NCI-H226 (cell line): ENCODE data around the gene KRT80.

ENCODE experiments used
- DNase-seq: peaks from one replicate; pipeline ENCODE4 v3.0.0-alpha.2; 2015

The KRT80 gene

GRCh38 chr12:52178443-52178842 lies 13.4 kb downstream of the KRT80 start:
- no peak for DNase-seq

DNA sequence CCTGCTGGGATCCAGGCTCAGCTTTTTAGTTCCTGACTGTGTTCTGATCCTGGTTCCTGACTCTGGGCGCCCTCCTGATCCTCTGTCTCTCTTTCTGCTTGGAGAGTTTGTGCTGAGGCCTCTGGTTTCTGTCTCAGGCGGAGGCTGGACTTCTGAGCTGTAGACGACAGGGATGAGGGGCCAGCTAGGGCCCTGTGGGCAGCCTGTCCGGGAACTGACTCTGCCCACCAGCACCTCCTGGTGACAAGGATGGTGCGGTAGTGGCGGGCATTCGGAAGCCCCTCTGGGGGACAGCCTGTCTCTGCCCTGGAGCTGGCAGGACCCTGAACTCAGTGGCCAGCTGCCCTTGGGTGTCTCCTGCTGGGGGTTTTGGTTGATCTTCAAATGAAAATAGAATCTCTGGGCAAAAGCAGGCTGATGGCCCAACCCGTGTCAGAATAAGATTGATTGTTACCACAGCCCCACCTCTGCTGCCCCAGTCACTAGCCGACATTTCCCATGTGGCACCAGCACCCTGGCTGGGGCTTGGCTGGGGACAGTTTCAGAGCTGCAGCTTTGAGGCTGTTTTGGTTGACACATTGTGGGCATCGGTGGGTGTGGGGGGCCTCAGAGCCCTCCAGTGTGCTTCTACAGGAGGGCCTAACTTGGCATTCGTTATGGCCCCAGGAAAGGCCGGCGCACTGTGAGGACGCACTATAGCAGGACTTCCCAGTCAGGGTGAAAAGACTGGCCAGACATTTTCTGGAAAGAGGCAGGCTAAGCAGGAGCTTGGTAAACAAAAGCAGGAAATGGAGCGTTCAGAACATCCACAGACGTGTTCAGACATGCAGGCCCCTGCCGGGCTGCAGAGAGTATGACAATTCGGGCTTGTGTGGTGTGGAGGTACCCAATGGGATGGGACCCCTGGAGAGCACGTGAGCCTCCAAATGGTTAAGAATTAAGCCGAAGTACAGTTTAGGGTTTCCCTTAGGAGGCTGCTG lies 16.2 kb downstream of the KRT80 start:
- no peak for DNase-seq

DNA sequence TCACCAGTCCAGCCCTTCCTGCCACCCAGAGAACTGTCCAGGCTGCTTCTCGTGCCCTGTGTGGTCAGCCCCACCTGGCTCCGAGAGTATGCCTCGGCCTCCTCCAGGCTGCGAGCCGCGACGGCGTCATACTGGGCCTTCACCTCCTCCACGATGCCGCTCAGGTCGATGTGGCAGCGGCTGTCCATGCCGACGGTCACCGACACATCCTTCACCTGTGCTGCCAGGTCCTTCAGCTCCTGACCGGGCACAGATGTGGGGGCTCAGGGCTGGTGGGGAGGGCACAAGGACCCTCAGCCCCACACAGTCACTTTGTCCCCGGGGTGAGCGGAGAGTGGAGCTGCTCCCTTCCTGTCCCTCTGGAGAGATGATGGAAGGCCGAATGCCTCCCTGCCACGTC lies 18.3 kb downstream of the KRT80 start:
- DNase-seq: no peak

- no peak for DNase-seq
Measured at GRCh38 chr12:52172956-52173355, 18.9 kb downstream of the KRT80 start.

DNA sequence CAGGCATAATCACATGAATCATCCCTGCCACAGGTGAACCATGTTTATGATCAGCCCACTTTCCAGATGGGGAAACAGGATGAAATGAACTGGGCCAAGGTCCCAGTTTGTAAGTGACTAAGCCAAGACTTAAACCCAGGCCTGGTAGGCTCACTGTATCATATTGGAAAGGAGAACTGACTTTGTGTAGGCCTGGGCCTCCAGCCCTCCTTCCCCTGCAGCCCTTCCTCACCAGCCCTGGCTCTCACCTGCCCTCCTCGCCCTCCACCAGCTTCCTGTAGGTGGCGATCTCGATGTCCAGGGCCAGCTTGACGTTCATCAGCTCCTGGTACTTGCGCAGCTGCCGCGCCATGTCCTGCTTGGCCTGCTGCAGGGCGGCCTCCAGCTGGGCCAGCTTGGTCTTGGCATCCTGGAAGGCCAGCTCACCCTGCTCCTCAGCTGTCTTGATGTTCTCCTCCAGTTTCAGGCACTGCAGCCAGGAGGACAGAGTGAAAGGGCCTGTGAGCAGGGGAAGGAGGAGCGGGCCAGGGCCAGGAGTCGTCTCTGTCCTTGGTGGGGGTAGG lies 19.8 kb downstream of the KRT80 start:
- DNase-seq: peak; percentile 39

DNA sequence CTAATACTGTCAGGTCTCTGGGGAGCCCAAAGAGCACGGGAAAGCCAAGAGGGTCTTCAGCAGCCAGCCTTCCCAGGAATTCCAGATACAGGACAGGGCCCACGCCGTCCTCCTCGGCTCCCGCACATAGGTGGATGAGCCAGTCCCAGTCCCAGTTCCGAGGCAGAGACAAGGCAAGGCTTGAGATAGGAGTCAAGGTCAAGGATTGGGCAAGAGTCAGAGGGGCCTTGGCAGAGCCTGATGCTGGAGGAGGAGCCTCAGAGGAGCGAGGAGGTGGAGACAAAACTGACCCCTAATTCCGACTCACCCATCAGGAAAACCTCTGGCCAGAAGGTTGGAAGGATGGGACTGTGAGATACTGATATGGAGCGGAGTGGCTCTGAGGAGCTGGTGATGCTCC lies 21.0 kb downstream of the KRT80 start:
- DNase-seq: no peak

DNA sequence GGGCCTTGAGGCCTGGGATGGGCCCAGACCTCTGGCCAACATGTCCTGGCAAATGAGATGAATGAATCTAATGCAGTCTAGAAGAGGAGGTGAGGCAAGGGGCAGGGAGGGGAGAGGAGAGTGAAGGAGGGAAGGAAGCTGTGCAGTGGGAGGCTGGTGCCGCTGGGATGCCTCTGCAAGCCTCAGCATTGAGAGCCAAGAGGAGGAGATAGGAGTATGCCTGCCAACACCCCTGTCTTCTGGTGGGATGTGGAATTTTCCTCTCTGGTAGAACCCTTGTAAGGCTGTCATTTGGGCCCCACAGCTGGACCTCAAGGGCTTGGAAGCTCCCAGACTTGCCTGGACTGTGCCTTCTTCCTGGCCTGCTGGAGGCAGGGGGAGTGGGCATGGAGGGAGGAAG lies 21.9 kb downstream of the KRT80 start:
- peak; percentile 79 for DNase-seq

DNA sequence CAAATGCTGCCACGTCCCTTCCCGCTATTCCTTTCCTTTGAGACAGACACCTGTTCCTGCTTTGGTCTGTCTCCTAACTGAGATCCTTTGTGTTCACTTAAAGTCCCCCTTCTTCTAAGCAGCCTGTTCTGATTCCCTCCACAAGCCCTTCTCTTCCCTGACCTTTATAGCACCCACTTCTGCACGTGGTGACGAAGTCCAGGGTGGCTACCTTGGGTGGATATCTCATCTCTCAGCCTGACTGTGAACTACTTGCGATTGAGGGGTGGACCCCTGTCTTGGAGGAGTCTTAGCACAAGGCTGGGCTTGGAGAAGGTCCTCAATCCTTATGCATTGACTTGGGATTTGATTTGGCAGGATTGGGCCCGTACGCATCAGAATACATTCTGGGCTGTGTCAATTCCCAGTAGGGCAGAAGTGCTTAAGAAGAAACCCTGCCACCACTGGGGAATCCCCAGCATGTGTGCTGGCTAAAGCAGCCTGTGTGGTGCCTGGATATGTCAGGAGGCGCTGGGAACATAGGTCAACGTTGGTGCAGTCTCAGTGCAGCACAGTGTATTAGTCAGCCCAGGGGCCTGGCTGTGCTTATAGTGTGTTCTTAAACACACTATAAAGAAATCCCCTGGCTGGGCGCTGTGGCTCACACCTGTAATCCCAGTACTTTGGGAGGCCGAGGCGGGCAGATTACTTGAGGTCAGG lies 23.6 kb downstream of the KRT80 start:
- peak; percentile 78 for DNase-seq

DNA sequence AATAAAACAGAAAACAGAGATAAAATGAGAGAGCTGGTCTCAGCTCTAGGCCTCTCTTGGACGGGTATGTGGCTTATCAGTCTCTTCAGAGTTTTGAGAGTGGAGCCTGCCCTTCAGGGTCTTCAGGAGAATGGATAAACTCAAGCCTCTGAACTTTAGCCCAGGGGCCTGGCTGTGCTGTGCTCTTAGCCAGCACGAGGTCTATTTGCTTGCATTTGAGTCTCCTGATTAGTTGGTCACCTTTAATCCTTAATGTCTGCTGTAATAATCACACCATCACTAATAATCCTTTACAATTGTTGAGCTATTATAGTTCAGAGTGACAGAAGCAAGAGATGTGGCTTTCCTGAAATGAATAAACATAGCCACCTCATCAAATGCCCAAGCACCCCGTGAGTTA lies 24.3 kb downstream of the KRT80 start:
- DNase-seq: no peak

- DNase-seq: no peak
Measured at GRCh38 chr12:52166672-52167071, 25.1 kb downstream of the KRT80 start.

DNA sequence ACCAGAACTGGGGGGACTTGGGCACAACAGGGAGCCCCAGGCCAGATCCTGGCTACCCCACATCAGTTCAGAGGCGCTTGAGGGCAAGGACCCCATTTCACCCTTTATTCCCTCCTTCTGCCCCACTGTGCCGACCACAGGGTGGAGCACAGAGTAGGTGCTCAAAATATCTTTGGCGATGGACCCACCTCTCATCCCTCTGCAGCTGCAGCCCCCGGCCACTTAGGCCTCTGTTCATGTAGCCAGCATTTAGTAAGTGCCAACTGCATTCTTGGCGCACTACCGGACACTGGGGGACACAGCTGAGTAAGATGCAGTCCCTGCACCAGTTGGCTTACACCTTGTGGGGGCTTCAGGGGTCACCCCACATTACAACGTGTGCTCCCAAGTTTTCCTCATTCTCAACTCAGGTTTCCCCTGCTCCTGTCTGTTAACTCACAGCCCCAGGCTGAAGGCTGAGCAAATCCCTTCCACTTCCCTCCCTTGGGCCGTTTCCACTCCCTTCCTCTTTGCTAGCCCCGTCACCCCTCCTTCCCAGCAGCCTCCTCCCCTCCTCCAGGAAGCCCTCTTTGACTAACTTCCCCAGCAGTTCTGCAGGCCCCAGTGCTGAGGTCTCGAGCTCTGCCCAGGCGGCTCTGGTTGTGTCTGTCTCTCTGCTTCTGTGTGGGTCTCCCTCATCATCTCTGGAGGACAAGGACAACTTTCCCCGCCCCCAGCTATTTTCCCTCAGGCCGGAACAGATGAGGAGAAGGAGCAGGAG lies 26.5 kb downstream of the KRT80 start:
- DNase-seq: no peak

DNA sequence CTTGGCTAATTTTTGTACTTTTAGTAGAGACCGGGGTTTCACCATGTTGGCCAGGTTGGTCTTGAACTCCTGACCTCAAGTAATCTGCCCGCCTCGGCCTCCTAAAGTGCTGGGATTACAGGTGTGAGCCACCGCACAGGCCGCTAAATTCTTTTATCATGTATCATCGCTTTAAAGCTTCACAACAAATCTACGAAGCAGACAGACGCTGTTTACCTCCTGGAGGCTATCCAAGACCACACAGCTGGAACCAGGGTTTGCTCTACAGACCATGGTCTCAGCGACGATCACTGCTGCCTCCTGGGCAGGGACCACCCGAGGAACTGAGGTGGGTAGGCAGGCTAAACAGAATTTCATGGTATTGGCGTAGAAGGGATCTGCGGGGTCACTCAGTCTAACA lies 27.2 kb downstream of the KRT80 start:
- no peak for DNase-seq

DNA sequence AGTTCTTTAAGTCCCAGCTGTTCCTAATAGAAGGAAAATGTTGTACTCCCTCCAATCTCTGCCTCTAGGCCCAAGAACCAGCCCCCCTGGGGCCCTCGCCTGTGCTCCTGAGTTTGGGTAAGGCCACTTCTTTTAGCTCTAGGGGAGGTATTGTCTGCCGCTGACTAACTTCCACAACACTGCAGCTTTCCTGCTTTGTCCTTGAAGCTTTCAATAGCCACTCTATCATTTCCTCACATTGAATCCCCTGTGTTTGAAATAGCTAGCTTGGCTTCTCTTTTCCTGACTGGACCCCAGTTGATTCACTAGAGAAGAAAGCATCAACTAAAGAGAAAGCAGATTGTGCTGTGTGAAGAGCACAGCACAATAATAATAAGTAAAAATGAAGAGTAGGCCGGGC lies 28.8 kb downstream of the KRT80 start:
- no peak for DNase-seq

GRCh38 chr12:52160200-52160599 lies 31.6 kb downstream of the KRT80 start:
- DNase-seq: no peak

GRCh38 chr12:52157566-52158150 lies 34.2 kb downstream of the KRT80 start:
- no peak for DNase-seq

GRCh38 chr12:52156757-52157565 lies 34.9 kb downstream of the KRT80 start:
- DNase-seq: peak; percentile 46

- DNase-seq: no peak
Measured at GRCh38 chr12:52156311-52156710, 35.5 kb downstream of the KRT80 start.

DNA sequence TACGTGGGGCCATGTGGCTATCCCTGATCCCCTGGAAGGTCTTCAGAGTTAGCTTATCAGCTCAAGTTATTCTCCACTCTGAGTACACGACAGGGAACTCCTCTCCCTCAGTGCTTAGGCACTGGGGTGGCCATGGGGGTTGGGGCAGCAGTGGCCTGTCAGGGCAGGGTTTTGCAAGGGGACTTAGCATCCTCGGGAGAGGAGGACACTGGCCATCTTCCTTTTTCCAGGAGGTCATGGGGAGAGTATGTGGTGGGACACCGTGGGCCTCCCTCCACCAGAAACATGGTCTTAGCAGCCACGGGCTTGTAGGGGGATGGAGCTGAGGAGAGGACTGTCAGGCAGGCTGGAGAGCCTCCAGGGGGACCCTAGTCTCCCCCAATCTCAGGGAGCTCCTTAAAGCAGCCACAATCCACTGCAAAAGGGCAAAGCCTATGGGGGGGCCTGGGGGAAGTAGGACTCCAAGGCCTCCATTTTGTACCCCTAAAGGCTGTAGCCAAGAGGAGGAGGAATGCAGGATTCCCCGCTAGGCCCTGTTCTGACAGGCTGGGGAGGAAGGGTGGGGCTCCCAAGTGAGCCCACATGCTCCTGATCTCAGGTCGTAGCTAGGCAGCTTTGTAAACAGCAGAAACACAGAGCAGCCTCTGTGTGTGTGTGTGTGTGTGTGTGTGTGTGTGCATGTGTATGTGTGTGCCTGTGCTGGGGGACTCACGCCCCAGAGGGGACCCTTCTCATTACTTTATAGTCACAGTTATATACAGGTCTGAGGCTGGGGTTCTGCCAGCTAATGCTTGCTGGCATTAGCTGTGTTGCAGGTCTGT lies 36.6 kb downstream of the KRT80 start:
- DNase-seq: peak; percentile 83

DNA sequence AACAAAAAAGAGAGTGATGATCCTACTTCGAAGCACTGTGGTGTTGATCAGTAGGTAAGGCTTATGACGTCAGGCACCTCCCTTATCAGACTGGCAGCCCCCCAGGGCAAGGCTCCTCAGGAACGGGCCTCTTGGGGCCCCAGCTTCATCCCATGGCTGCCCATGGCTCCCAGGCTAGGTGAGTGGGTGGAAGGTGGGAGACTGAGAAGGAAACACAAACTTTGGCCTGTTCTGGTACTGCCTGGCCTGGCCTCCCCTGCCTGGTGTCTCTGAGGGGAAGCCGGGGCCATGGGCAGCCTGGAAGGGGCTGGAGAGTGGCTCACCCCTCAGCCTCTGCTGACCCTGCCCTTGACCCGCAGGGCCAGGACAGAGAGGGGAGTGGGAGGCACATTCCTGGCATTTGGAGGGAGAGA lies 38.9 kb downstream of the KRT80 start:
- no peak for DNase-seq

GRCh38 chr12:52151837-52152783 lies 39.7 kb downstream of the KRT80 start:
- DNase-seq: peak; percentile 69
